ENCODE measurements around the gene IFI35.

GRCh38 chr17:42980274-42980765, 26.3 kb upstream of the IFI35 start, which contains the start of gene RUNDC1:
- TF ChIP-seq POLR2A (IDR thresholded peaks at IDR 0.05; ENCODE audit: low read length) (peak; percentile 94), JUN (IDR thresholded peaks at IDR 0.05) (peak; percentile 62 to 89; a peak in 2 of 5 replicates), EP300 (IDR thresholded peaks at IDR 0.05) (no peak), FOSB (CRISPR knock-in tag; IDR thresholded peaks at IDR 0.05) (no peak)
